ENCODE results near the gene LTBR.

The LTBR gene

GRCh38 chr12:6386038-6386437 is 2.1 kb downstream of the LTBR start:
- no peak for DNase-seq

- DNase-seq = no peak
Measured at GRCh38 chr12:6386491-6386890, 2.5 kb downstream of the LTBR start.

GRCh38 chr12:6387541-6387940 is 3.6 kb downstream of the LTBR start:
- no peak for DNase-seq

GRCh38 chr12:6390084-6390799 is 6.3 kb downstream of the LTBR start:
- DNase-seq = no peak

- DNase-seq = no peak
Measured at GRCh38 chr12:6391013-6391412, 7.1 kb downstream of the LTBR start.

- DNase-seq = no peak
Measured at GRCh38 chr12:6392504-6392903, 8.5 kb downstream of the LTBR start.

- DNase-seq = no peak
Measured at GRCh38 chr12:6393109-6393508, 9.1 kb downstream of the LTBR start.

- DNase-seq = no peak
Measured at GRCh38 chr12:6394398-6394797, 10.4 kb downstream of the LTBR start.

- no peak for DNase-seq
Measured at GRCh38 chr12:6396031-6396430, 12.1 kb downstream of the LTBR start.

GRCh38 chr12:6399884-6400644 is 16.1 kb downstream of the LTBR start:
- DNase-seq = no peak

GRCh38 chr12:6404390-6404789 is 20.4 kb downstream of the LTBR start:
- no peak for DNase-seq

GRCh38 chr12:6405963-6406362 is 22.0 kb downstream of the LTBR start:
- DNase-seq = no peak

GRCh38 chr12:6407236-6407954 is 23.4 kb downstream of the LTBR start:
- no peak for DNase-seq

- no peak for DNase-seq
Measured at GRCh38 chr12:6416596-6416995, 32.6 kb downstream of the LTBR start.

- DNase-seq = no peak
Measured at GRCh38 chr12:6418796-6419195, 34.8 kb downstream of the LTBR start.

- no peak for DNase-seq
Measured at GRCh38 chr12:6420364-6420763, 36.4 kb downstream of the LTBR start.

- peak; percentile 66 for DNase-seq
Measured at GRCh38 chr12:6423267-6424007, 39.5 kb downstream of the LTBR start.

- no peak for DNase-seq
Measured at GRCh38 chr12:6424008-6424347, 40.0 kb downstream of the LTBR start.

GRCh38 chr12:6424866-6425265 is 40.9 kb downstream of the LTBR start:
- no peak for DNase-seq

GRCh38 chr12:6425590-6426531 is 41.9 kb downstream of the LTBR start:
- DNase-seq = no peak

- peak; percentile 79 for DNase-seq
Measured at GRCh38 chr12:6426882-6427671, 43.1 kb downstream of the LTBR start.
